H1 (cell line): ENCODE results near the gene LRRN1. TPM values are rescaled to one million over a fixed set of nuclear protein-coding genes. Genes with fewer than 3 reads are reported as not detected.

Source experiments
- CTCF ChIA-PET: fragments of 300-600 bp; sonication (Branson Sonifier 250); formaldehyde crosslinking; loops from one replicate; lab custom pipeline; 2021; ENCODE audit not compliant: partially characterized antibody; lab: Charles Lee
- POLR2A ChIA-PET: fragments of 300-600 bp; sonication (Branson Sonifier 250); formaldehyde crosslinking; loops from one replicate; lab custom pipeline; 2021; ENCODE audit warnings: inconsistent platforms; ENCODE audit not compliant: partially characterized antibody; lab: Charles Lee
- DNase-seq, 2 experiments: peaks; one replicate each; pipeline versions ENCODE4 v3.0.0 to v3.0.0-alpha.2; 2010 to 2022; ENCODE audit warnings: low spot score in 2 of 2, low read depth in 1 of 2, mixed read lengths in 1 of 2
- FAIRE-seq: peaks from 2 replicates; lab custom pipeline; 2011; peaks lifted over from hg19 to GRCh38; lab: Jason Lieb, UNC
- H2AFZ ChIP-seq: 2 replicates; pipeline ENCODE4 v1.8.1; 2012; ENCODE audit warnings: low read length, inconsistent platforms
- H2AK5ac ChIP-seq: 2 replicates; pipeline ENCODE4 v1.6.1; 2013; ENCODE audit warnings: low read depth, low read length
- H2BK120ac ChIP-seq: replicated peaks from 2 replicates; pipeline ENCODE3; 2013; ENCODE audit warnings: low read depth, low read length, inconsistent platforms
- H2BK12ac ChIP-seq: 2 replicates; pipeline ENCODE4 v1.6.1; 2013; ENCODE audit warnings: low read depth, low read length
- H2BK15ac ChIP-seq: 2 replicates; pipeline ENCODE4 v1.6.1; 2013; ENCODE audit warnings: low read length
- H2BK20ac ChIP-seq: 2 replicates; pipeline ENCODE4 v1.6.1; 2013; ENCODE audit warnings: low read length
- H2BK5ac ChIP-seq: 2 replicates; pipeline ENCODE4 v1.6.1; 2013; ENCODE audit warnings: low read depth, low read length
- H3K14ac ChIP-seq: 2 replicates; pipeline ENCODE4 v1.6.1; 2013; ENCODE audit warnings: inconsistent platforms; ENCODE audit not compliant: insufficient read length
- H3K18ac ChIP-seq: 2 replicates; pipeline ENCODE4 v1.6.1; 2013; ENCODE audit warnings: low read length; ENCODE audit errors: extremely low read depth
- H3K23ac ChIP-seq: 2 replicates; pipeline ENCODE4 v1.6.1; 2013; ENCODE audit warnings: inconsistent platforms; ENCODE audit not compliant: insufficient read length
- H3K23me2 ChIP-seq: 2 replicates; pipeline ENCODE4 v1.6.1; 2013; ENCODE audit warnings: low read depth, low read length
- H3K27ac ChIP-seq: 2 replicates; pipeline ENCODE4 v1.6.1; 2011; ENCODE audit warnings: low read depth, low read length, inconsistent platforms
- H3K27me3 ChIP-seq, 4 experiments: replicated peaks in 1 of 4; 1 replicate in 1 of 4; 2 replicates in 3 of 4; pipeline versions ENCODE4 v1.6.1 to v1.8.1; 2011 to 2013; ENCODE audit warnings: low read length in 3 of 4, mild to moderate bottlenecking in 3 of 4, inconsistent platforms in 2 of 4, mixed read lengths in 2 of 4, moderate library complexity in 1 of 4; ENCODE audit not compliant: control insufficient read depth in 3 of 4, insufficient read depth in 3 of 4; ENCODE audit errors: extremely low read depth in 1 of 4
- H3K36me3 ChIP-seq, 4 experiments: 2 replicates each; pipeline versions ENCODE4 v1.6.1 to v1.8.1; 2011 to 2013; ENCODE audit warnings: mild to moderate bottlenecking in 4 of 4, low read length in 3 of 4, moderate library complexity in 2 of 4, control low read depth in 1 of 4, inconsistent platforms in 1 of 4; ENCODE audit not compliant: insufficient read depth in 4 of 4, control insufficient read depth in 2 of 4
- H3K4ac ChIP-seq: replicated peaks from 2 replicates; pipeline ENCODE3; 2013; ENCODE audit warnings: low read length, low read depth, mixed read lengths, inconsistent platforms; ENCODE audit not compliant: insufficient read length
- H3K4me1 ChIP-seq, 4 experiments: replicated peaks in 1 of 4; 1 replicate in 1 of 4; 2 replicates in 3 of 4; pipeline versions ENCODE4 v1.6.1 to v1.8.1; 2011 to 2013; ENCODE audit warnings: low read length in 3 of 4, inconsistent platforms in 2 of 4, mixed read lengths in 1 of 4; ENCODE audit not compliant: insufficient read depth in 4 of 4, control insufficient read depth in 3 of 4
- H3K4me2 ChIP-seq, 2 experiments: 2 replicates each; pipeline versions ENCODE4 v1.6.1 to v1.8.1; 2011 to 2013; ENCODE audit warnings: low read depth in 2 of 2, low read length in 2 of 2, control low read depth in 1 of 2, inconsistent platforms in 1 of 2, mild to moderate bottlenecking in 1 of 2; ENCODE audit not compliant: insufficient read depth in 1 of 2
- H3K4me3 ChIP-seq, 4 experiments: fragments of 200-600, 300-600 bp in 1 of 4; sonication (generic), shearing (Covaris generic), sonication (Bioruptor Twin) in 1 of 4; 2 replicates each; pipeline versions ENCODE4 v1.5.1 to v1.8.1; 2011 to 2016; ENCODE audit warnings: low read length in 4 of 4, low read depth in 3 of 4, control low read depth in 2 of 4, inconsistent platforms in 2 of 4, mild to moderate bottlenecking in 2 of 4, mixed read lengths in 1 of 4, moderate library complexity in 1 of 4; ENCODE audit not compliant: insufficient read depth in 2 of 4; ENCODE audit errors: extremely low read depth in 1 of 4
- H3K56ac ChIP-seq: replicated peaks from 2 replicates; pipeline ENCODE3; 2013; ENCODE audit warnings: low read depth, mild to moderate bottlenecking, mixed read lengths, low read length, inconsistent platforms; ENCODE audit not compliant: insufficient read length
- H3K79me1 ChIP-seq: 2 replicates; pipeline ENCODE4 v1.6.1; 2013; ENCODE audit warnings: low read depth, low read length, control low read depth
- H3K79me2 ChIP-seq, 2 experiments: 2 replicates each; pipeline versions ENCODE4 v1.6.1 to v1.8.1; 2012 to 2013; ENCODE audit warnings: low read length in 2 of 2, mild to moderate bottlenecking in 2 of 2, inconsistent platforms in 1 of 2; ENCODE audit not compliant: insufficient read depth in 2 of 2, control insufficient read depth in 1 of 2
- H3K9ac ChIP-seq, 4 experiments: replicated peaks in 1 of 4; 1 replicate in 1 of 4; 2 replicates in 3 of 4; pipeline versions ENCODE4 v1.6.1 to v1.8.1; 2011 to 2013; ENCODE audit warnings: low read depth in 3 of 4, low read length in 3 of 4, control low read depth in 2 of 4, mild to moderate bottlenecking in 2 of 4, moderate library complexity in 2 of 4, inconsistent platforms in 1 of 4; ENCODE audit errors: extremely low read depth in 1 of 4
- H3K9me3 ChIP-seq, 2 experiments: 2 replicates each; pipeline versions ENCODE4 v1.6.1 to v1.8.1; 2012 to 2013; ENCODE audit warnings: mild to moderate bottlenecking in 2 of 2, moderate library complexity in 2 of 2, control low read depth in 1 of 2, inconsistent platforms in 1 of 2, low read depth in 1 of 2, low read length in 1 of 2, mixed read lengths in 1 of 2; ENCODE audit not compliant: insufficient read depth in 2 of 2
- H4K20me1 ChIP-seq, 2 experiments: replicated peaks in 1 of 2; 2 replicates each; pipeline versions ENCODE3 to v1.8.1; 2011 to 2013; ENCODE audit warnings: inconsistent platforms in 2 of 2, low read length in 2 of 2, mild to moderate bottlenecking in 1 of 2; ENCODE audit not compliant: insufficient read depth in 2 of 2, control insufficient read depth in 1 of 2
- H4K5ac ChIP-seq: 2 replicates; pipeline ENCODE4 v1.6.1; 2013; ENCODE audit warnings: low read length, low read depth, mixed read lengths, inconsistent platforms; ENCODE audit not compliant: insufficient read length
- H4K8ac ChIP-seq: 2 replicates; pipeline ENCODE4 v1.8.0; 2013; ENCODE audit warnings: mild to moderate bottlenecking, moderate library complexity, low read length, inconsistent platforms; ENCODE audit not compliant: insufficient read depth; ENCODE audit errors: extremely low read depth
- H4K91ac ChIP-seq: replicated peaks from 2 replicates; pipeline ENCODE3; 2013; ENCODE audit warnings: low read length, mixed read lengths, inconsistent platforms; ENCODE audit not compliant: insufficient read length
- BACH1 ChIP-seq: IDR thresholded peaks from 2 replicates; pipeline ENCODE4 v1.6.1; 2012; ENCODE audit warnings: low read length, improper control_type of control experiment
- KDM4A ChIP-seq: IDR thresholded peaks from one replicate; pipeline ENCODE4 v1.7.1; 2012; ENCODE audit warnings: low read depth, mild to moderate bottlenecking, moderate library complexity, low read length, inconsistent platforms; ENCODE audit not compliant: severe bottlenecking
- KDM5A ChIP-seq: fragments of 200-600 bp; IDR thresholded peaks from 2 replicates; pipeline ENCODE4 v1.7.1; 2012; ENCODE audit warnings: mild to moderate bottlenecking, low read length, inconsistent platforms, mixed read lengths
- MAFK ChIP-seq: IDR thresholded peaks from 2 replicates; pipeline ENCODE4 v1.6.1; 2012; ENCODE audit warnings: low read depth, mild to moderate bottlenecking, improper control_type of control experiment, low read length
- POLR2A ChIP-seq, 2 experiments: IDR thresholded peaks; 1 replicate in 1 of 2; 2 replicates in 1 of 2; pipeline ENCODE4 v1.6.1; 2011; ENCODE audit warnings: low read depth in 2 of 2, low read length in 2 of 2, mild to moderate bottlenecking in 2 of 2; ENCODE audit errors: control extremely low read depth in 1 of 2
- WGBS, 2 experiments: shearing (Covaris generic) in 1 of 2; methylation state at CpG; one replicate each; pipeline versions ENCODE4 v1.1.6 to v1.1.7; 2013 to 2015; ENCODE audit warnings: low lambda C conversion rate in 2 of 2, mixed read lengths in 2 of 2, inconsistent platforms in 1 of 2, low coverage in 1 of 2, missing lambda C conversion rate in 1 of 2; ENCODE audit not compliant: insufficient replicate concordance in 2 of 2, insufficient coverage in 1 of 2, insufficient read length in 1 of 2; ENCODE audit errors: extremely low coverage in 1 of 2, missing lambda C conversion rate in 1 of 2; 5-methylcytosine and 5-hydroxymethylcytosine counted together
- polyA plus RNA-seq, 7 experiments: library from polyadenylated mRNA; depleted of rRNA in 3 of 7; stranded (reverse) in 5 of 7; unstranded in 2 of 7; fragments of >200 nt in 5 of 7; fragments of 200-250 nt in 2 of 7; gene quantifications; 1 replicate in 5 of 7; 2 replicates in 1 of 7; 4 replicates in 1 of 7; pipeline versions ENCODE4 v1.2.1 to v1.2.3, GENCODE V29; 2011 to 2013; ENCODE audit warnings: missing spikeins in 2 of 7, mixed read lengths in 2 of 7
- total RNA-seq: library from RNA; stranded (reverse); fragmentation: NEBNext Ultra II Directional; extraction: Animal tissue kit (Norgen Biotek cat#: 25700); gene quantifications from 2 replicates; pipeline ENCODE4 v1.2.1, GENCODE V29; 2021

The LRRN1 gene
- total and polyA plus RNA-seq, 2 of the 8 experiments (the other 6 are each of a cell fraction or from before 2014, with no cell fraction given): 159 to 199 TPM

DNA sequence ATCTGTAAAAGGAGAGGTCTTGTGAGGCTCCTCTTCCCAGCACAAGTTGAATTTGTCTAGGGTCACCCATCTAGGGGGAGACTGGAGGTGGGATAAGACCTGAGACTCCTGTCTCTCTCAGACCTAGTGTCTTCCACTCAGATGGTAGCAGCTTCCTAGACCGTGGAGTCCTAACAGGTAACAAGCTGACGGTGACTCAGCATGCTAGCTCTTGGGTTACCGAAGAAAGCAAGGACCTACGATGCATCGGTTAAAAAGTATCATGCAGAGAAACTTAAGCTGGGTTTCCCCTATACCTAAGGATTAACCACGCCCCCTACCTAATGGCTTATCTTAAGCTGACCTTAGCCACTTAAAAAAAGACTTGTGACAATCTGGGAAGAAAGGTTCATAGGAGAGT, 7.6 kb downstream of the LRRN1 start:
- H3K9ac ChIP-seq: no peak overlapping the region
- H2AK5ac ChIP-seq: peak overlapping the region; percentile 28; the same call in 1 of the 2 replicates
- peaks cover 68 to 100% of the 10 kb centered on the region in 2 experiments for H3K79me2 ChIP-seq
- H2BK15ac ChIP-seq: no peak overlapping the region
- H4K91ac ChIP-seq: no peak overlapping the region
- no peak overlapping the region for H3K27ac ChIP-seq
- H3K9me3 ChIP-seq: no peaks in the 10 kb centered on the region
- no peak overlapping the region for H4K8ac ChIP-seq
- H3K23me2 ChIP-seq: peaks cover 3% of the 10 kb centered on the region
- H3K79me1 ChIP-seq: peaks cover 9% of the 10 kb centered on the region
- FAIRE-seq (peak; percentile 86), DNase-seq (no peak)
- no peaks in the 10 kb centered on the region for H3K27me3 ChIP-seq
- H2BK20ac ChIP-seq: no peak overlapping the region
- H3K4me1 ChIP-seq: peaks cover 7 to 31% (median 25%) of the 10 kb centered on the region in 4 experiments; a peak in 6 of 7 replicates
- peak overlapping the region in 1 of 2 experiments; percentile 41; a peak in 2 of 4 replicates for H3K4me2 ChIP-seq
- no peak overlapping the region for H3K14ac ChIP-seq
- H4K20me1 ChIP-seq: peaks cover 47% of the 10 kb centered on the region in 2 experiments
- ChIA-PET CTCF (interaction anchor here (1.0 kb wide), 1 partner anchor 10 kb away, joined by 4 read pairs; no protein-coding TSS in a partner anchor), POLR2A (interaction anchor here (0.8 to 11.2 kb wide), 11 partner anchors 7 to 143 kb away, joined by 3 to 115 read pairs (median 3); partner anchors contain the start of gene LRRN1)
- no peak overlapping the region for H4K5ac ChIP-seq
- H2BK5ac ChIP-seq: no peak overlapping the region
- 65% methylated on average over 6 of the region's 6 CpGs; no CpG with 5 or more reads in 1 of the 2 experiments for WGBS, 2 experiments
- H2BK12ac ChIP-seq: no peak overlapping the region
- H3K56ac ChIP-seq: no peak overlapping the region
- H3K4ac ChIP-seq: no peak overlapping the region
- H3K18ac ChIP-seq: no peak overlapping the region
- peak overlapping the region in 1 of 4 experiments; percentile 8; a peak in 1 of 8 replicates for H3K4me3 ChIP-seq
- TF ChIP-seq POLR2A (IDR thresholded peaks at IDR 0.05; ENCODE audit: control extremely low read depth in 1 of 2, low read depth in 2 of 2, low read length in 2 of 2) (peak in 1 of 2 experiments; percentile 22; a peak in 1 of 3 replicates), BACH1 (peak; percentile 90), KDM5A (no peak), KDM4A (no peak), MAFK (peak; percentile 78; the same call in 1 of the 2 replicates)
- H2AFZ ChIP-seq: no peak overlapping the region
- H3K23ac ChIP-seq: no peak overlapping the region
- H2BK120ac ChIP-seq: no peak overlapping the region
- H3K36me3 ChIP-seq: peaks cover 6 to 95% (median 34%) of the 10 kb centered on the region in 4 experiments; a peak in 7 of 8 replicates
